Stimulated activated naive CD8-positive, alpha-beta T cell treated with anti-CD3 and anti-CD28 coated beads, Interleukin-15, amount 100 ng/mL, for 72 hours (primary cell): ENCODE measurements around the gene NECTIN3.

Experiments
- ATAC-seq: fragments of 150-1000 bp; cut with Tn5 transposase; 2 replicates; pipeline ENCODE4 v1.10.0; 2021; ENCODE audit warnings: mild to moderate bottlenecking, moderate library complexity
- DNase-seq, 2 donors: peaks; one replicate each; pipeline ENCODE4 v3.0.0; 2021 to 2022
- H3K27ac Mint-ChIP-seq, 2 donors: one replicate each; pipeline ENCODE4 v1.8.0; 2022; ENCODE audit warnings: mild to moderate bottlenecking in 2 of 2, mixed read lengths in 2 of 2, moderate library complexity in 2 of 2
- H3K27me3 Mint-ChIP-seq: one replicate; pipeline ENCODE4 v1.8.0; 2022; ENCODE audit warnings: mixed read lengths
- H3K4me1 Mint-ChIP-seq: one replicate; pipeline ENCODE4 v1.8.0; 2022; ENCODE audit warnings: mild to moderate bottlenecking, mixed read lengths
- H3K4me3 Mint-ChIP-seq, 2 donors: one replicate each; pipeline ENCODE4 v1.8.0; 2022; ENCODE audit warnings: mild to moderate bottlenecking in 2 of 2, mixed read lengths in 2 of 2, moderate library complexity in 1 of 2
- H3K9me3 Mint-ChIP-seq, 2 donors: one replicate each; pipeline ENCODE4 v1.8.0; 2022; ENCODE audit warnings: mixed read lengths in 2 of 2

Gene NECTIN3, protein sequence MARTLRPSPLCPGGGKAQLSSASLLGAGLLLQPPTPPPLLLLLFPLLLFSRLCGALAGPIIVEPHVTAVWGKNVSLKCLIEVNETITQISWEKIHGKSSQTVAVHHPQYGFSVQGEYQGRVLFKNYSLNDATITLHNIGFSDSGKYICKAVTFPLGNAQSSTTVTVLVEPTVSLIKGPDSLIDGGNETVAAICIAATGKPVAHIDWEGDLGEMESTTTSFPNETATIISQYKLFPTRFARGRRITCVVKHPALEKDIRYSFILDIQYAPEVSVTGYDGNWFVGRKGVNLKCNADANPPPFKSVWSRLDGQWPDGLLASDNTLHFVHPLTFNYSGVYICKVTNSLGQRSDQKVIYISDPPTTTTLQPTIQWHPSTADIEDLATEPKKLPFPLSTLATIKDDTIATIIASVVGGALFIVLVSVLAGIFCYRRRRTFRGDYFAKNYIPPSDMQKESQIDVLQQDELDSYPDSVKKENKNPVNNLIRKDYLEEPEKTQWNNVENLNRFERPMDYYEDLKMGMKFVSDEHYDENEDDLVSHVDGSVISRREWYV

DNA sequence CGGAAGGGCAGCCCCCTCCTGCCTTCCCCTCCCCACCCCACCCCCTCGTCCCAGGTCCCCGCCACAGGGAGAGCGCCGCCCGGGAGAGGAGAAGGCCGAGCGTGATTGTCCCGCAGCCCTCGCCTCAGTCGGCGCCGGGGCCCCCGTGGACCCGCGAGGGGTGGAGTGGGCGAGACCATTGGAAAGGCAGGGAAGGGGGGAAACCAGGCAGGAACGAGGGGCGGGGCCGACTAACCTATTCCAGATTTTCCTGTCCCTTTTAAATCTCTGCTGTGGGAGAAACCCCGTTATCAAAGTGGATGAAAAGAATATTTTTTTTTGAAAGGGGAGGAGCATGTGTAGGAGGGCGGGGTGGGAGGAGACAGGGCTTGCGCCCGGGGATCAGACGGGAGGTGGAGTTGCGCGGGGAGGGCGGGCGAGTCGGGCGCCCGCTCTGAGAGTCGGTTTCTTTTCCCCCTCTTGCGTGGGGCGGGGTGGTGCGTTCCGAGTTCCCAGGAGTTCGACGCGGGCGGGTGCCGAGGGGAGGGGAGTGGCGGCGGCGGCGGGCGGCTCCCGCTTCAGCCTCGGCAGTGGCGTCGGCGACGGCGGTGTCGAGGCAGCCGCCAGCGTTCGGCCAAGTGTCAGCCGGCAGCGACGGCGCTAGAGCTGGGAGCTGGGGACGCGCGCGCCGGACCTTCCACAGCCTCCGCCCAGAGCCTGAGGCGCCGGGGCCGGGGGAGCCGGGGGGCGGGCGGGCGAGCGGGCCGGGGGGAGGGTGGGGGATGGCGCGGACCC, at the start of gene NECTIN3:
Gene NECTIN3 (plus strand): TSS at position 560 of the 774 bp plus-strand sequence. CDS start 202 bp downstream, at position 762.
- ATAC-seq (peak; percentile 90), DNase-seq (peak; percentile 79 to 83)
- Mint-ChIP-seq H3K9me3 (no peaks in the 10 kb centered on the region), H3K27me3 (peaks cover 60% of the 10 kb centered on the region), H3K4me1 (peaks cover 28% of the 10 kb centered on the region), H3K27ac (peak within 1 kb of the TSS; percentile 72 to 89), H3K4me3 (peak within 1 kb of the TSS; percentile 85 to 97)

- H3K4me1 Mint-ChIP-seq: no peaks in the 10 kb centered on the region
- no peak for DNase-seq
- H3K9me3 Mint-ChIP-seq: no peaks in the 10 kb centered on the region
- no peak for ATAC-seq
- peaks cover 8% of the 10 kb centered on the region for H3K27me3 Mint-ChIP-seq
- H3K4me3 Mint-ChIP-seq: no peak overlapping the region
- H3K27ac Mint-ChIP-seq: peak overlapping the region in 1 of 2 donors; percentile 59
Observed at GRCh38 chr3:111027868-111028267, 43.7 kb upstream of the NECTIN3 start.

DNA sequence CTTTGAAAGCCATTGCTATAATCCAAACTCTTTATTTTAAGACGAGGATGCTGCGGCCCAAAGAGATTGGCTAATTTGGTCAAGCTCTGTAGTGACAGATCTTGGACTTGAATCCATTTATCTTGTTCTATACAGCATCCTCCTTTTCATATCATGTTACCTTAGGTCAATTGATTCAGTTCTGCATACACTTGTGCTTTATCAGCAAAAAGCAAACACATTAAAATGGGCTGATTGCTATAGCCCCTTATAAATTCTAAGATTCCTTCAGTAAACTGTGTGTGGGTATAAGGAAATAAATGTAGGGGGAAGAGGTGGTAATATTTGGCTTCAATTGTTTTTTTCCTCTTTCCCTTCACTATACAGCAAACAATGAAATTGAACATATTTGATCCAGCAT, 40.1 kb upstream of the NECTIN3 start:
- Mint-ChIP-seq H3K4me3 (no peak overlapping the region), H3K27me3 (peaks cover 8% of the 10 kb centered on the region)

GRCh38 chr3:111032677-111033076, 38.9 kb upstream of the NECTIN3 start:
- Mint-ChIP-seq H3K4me1 (no peaks in the 10 kb centered on the region), H3K9me3 (peaks cover 16 to 19% of the 10 kb centered on the region in 2 donors), H3K27ac (no peak overlapping the region), H3K27me3 (peaks cover under 1% of the 10 kb centered on the region), H3K4me3 (no peak overlapping the region)
- no peak for ATAC-seq
- no peak for DNase-seq

More for the DNA sequence above, 40.1 kb upstream of the NECTIN3 start:
- Mint-ChIP-seq H3K27ac (no peak overlapping the region), H3K9me3 (peaks cover 8 to 14% of the 10 kb centered on the region in 2 donors), H3K4me1 (no peaks in the 10 kb centered on the region)
- ATAC-seq (no peak), DNase-seq (no peak)

DNA sequence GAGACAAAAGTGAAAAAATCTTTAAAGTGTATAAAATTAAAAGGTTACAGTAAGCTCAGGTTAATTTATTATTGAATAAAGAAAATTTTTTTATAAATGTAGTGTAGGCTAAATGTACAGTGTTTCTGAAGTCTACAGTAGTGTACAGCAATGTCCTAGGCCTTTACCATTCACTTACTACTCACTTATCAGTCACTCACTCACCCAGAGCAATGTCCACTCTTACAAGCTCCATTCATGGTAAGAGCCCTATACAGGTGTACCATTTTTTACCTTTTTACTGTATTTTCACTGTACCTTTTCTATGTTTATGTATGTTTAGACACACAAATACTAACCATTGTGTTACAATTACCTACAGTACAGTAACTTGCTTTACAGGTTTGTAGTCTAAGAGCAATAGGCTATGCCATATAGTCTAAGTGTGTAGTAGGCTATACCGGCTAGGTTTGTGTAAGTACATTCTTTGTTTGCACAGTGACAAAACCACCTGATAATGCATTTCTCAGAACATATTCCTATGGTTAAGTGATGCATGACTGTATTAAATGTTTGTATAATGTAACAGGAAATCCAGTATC, 38.1 kb upstream of the NECTIN3 start:
- no peaks in the 10 kb centered on the region for H3K27me3 Mint-ChIP-seq
- H3K9me3 Mint-ChIP-seq: peaks cover 16 to 21% of the 10 kb centered on the region in 2 donors
- H3K27ac Mint-ChIP-seq: no peak overlapping the region
- ATAC-seq (no peak), DNase-seq (no peak)
- H3K4me3 Mint-ChIP-seq: no peak overlapping the region
- no peaks in the 10 kb centered on the region for H3K4me1 Mint-ChIP-seq

GRCh38 chr3:111035316-111035715, 36.3 kb upstream of the NECTIN3 start:
- no peak overlapping the region for H3K27ac Mint-ChIP-seq
- ATAC-seq (no peak), DNase-seq (no peak)
- H3K4me1 Mint-ChIP-seq: no peaks in the 10 kb centered on the region
- H3K27me3 Mint-ChIP-seq: no peaks in the 10 kb centered on the region
- H3K4me3 Mint-ChIP-seq: no peak overlapping the region
- H3K9me3 Mint-ChIP-seq: peaks cover 16 to 28% of the 10 kb centered on the region in 2 donors

- ATAC-seq (no peak), DNase-seq (no peak)
- H3K4me3 Mint-ChIP-seq: no peak overlapping the region
- peaks cover 21 to 30% of the 10 kb centered on the region in 2 donors for H3K9me3 Mint-ChIP-seq
- H3K27me3 Mint-ChIP-seq: no peaks in the 10 kb centered on the region
- H3K4me1 Mint-ChIP-seq: no peaks in the 10 kb centered on the region
- no peak overlapping the region for H3K27ac Mint-ChIP-seq
Observed at GRCh38 chr3:111035902-111036301, 35.7 kb upstream of the NECTIN3 start.

GRCh38 chr3:111040959-111041358, 30.7 kb upstream of the NECTIN3 start:
- no peaks in the 10 kb centered on the region for H3K4me1 Mint-ChIP-seq
- H3K27ac Mint-ChIP-seq: no peak overlapping the region
- H3K9me3 Mint-ChIP-seq: peaks cover 25 to 40% of the 10 kb centered on the region in 2 donors
- H3K4me3 Mint-ChIP-seq: no peak overlapping the region
- DNase-seq: no peak
- no peaks in the 10 kb centered on the region for H3K27me3 Mint-ChIP-seq
- ATAC-seq: no peak

DNA sequence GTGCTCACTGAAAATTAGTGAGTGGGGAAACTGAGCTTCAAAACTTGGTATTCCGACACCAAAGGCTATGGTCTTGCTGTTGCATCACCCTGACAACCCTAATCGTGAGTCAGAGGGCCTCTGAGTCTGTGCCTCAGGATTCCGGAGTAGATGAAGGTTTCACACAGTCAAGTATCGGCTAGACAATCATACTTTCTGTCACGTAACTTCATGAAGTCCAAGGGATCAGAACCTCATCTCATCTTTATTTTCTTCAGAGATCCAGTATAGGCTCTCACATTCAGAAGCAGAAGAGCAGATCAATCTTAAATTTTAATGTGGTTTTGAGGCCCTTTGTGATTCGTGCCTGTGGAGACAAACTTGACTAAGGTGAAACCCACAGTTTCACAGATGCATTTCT, 26.1 kb upstream of the NECTIN3 start:
- peaks cover 15 to 16% of the 10 kb centered on the region in 2 donors for H3K9me3 Mint-ChIP-seq
- DNase-seq: no peak

DNA sequence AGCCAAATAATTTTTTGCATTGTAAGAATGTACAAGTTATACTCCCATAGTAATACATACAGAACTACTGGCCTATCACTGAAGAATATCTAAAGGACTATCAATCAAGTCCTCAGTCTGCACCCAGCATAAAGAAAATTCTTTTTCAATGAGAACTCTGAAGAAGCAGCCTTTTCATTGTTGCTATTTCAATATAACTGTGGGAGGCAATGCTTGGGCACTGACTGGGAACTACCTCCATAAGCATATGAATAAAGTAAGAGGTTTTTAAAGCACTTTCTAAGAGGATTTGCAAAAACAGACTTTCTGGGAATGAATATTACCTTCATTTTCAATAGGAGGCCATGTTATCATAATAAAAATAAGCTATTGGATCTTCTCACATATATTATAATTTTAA, 24.6 kb upstream of the NECTIN3 start:
- peaks cover under 1 to 2% of the 10 kb centered on the region in 2 donors for H3K9me3 Mint-ChIP-seq
- DNase-seq (no peak), ATAC-seq (no peak)
- H3K27me3 Mint-ChIP-seq: peaks cover 8% of the 10 kb centered on the region
- H3K4me3 Mint-ChIP-seq: no peak overlapping the region
- H3K4me1 Mint-ChIP-seq: no peaks in the 10 kb centered on the region
- H3K27ac Mint-ChIP-seq: no peak overlapping the region

More for the DNA sequence above, 26.1 kb upstream of the NECTIN3 start:
- Mint-ChIP-seq H3K4me1 (no peaks in the 10 kb centered on the region), H3K4me3 (no peak overlapping the region), H3K27me3 (no peaks in the 10 kb centered on the region), H3K27ac (peak overlapping the region in 1 of 2 donors; percentile 14)
- peak; percentile 63 for ATAC-seq

GRCh38 chr3:111047812-111048435, 23.7 kb upstream of the NECTIN3 start:
- no peaks in the 10 kb centered on the region for H3K9me3 Mint-ChIP-seq
- no peak overlapping the region for H3K27ac Mint-ChIP-seq
- H3K4me1 Mint-ChIP-seq: no peaks in the 10 kb centered on the region
- H3K27me3 Mint-ChIP-seq: peaks cover 11% of the 10 kb centered on the region
- DNase-seq: no peak
- no peak overlapping the region for H3K4me3 Mint-ChIP-seq
- no peak for ATAC-seq

- no peak overlapping the region for H3K27ac Mint-ChIP-seq
- H3K9me3 Mint-ChIP-seq: peaks cover 0 to 7% of the 10 kb centered on the region in 2 donors
- DNase-seq (no peak), ATAC-seq (no peak)
- no peak overlapping the region for H3K4me3 Mint-ChIP-seq
- H3K27me3 Mint-ChIP-seq: peaks cover 11% of the 10 kb centered on the region
- H3K4me1 Mint-ChIP-seq: no peaks in the 10 kb centered on the region
Observed at GRCh38 chr3:111051354-111051753, 20.3 kb upstream of the NECTIN3 start.

- Mint-ChIP-seq H3K9me3 (no peaks in the 10 kb centered on the region), H3K4me3 (no peak overlapping the region), H3K4me1 (peaks cover 26% of the 10 kb centered on the region), H3K27me3 (peaks cover 37% of the 10 kb centered on the region), H3K27ac (no peak overlapping the region)
- DNase-seq: no peak
- no peak for ATAC-seq
Observed at GRCh38 chr3:111068574-111068973, 3.0 kb upstream of the NECTIN3 start.

- peak overlapping the region in 1 of 2 donors; percentile 89 for H3K27ac Mint-ChIP-seq
- peak overlapping the region; percentile 85 to 97 for H3K4me3 Mint-ChIP-seq
- H3K4me1 Mint-ChIP-seq: peaks cover 28% of the 10 kb centered on the region
- DNase-seq: peak in 1 of 2 donors; percentile 5
- peaks cover 53% of the 10 kb centered on the region for H3K27me3 Mint-ChIP-seq
- no peaks in the 10 kb centered on the region for H3K9me3 Mint-ChIP-seq
- no peak for ATAC-seq
Observed at GRCh38 chr3:111069974-111070771, 1.4 kb upstream of the NECTIN3 start.
